GM18517 (cell line): ENCODE data around the gene PARM1.

Experiments used
- ATAC-seq: cut with Tn5 transposase; IDR thresholded peaks from one replicate; pipeline ENCODE4 v1.9.1; 2021; ENCODE audit warnings: mild to moderate bottlenecking, moderate library complexity; ENCODE audit not compliant: unreplicated experiment

The PARM1 gene

GRCh38 chr4:74942251-74942917 lies 9.5 kb downstream of the PARM1 start:
- ATAC-seq = no peak

- no peak for ATAC-seq
Measured at GRCh38 chr4:74942918-74943253, 10.0 kb downstream of the PARM1 start.

GRCh38 chr4:74944354-74944793 lies 11.5 kb downstream of the PARM1 start:
- no peak for ATAC-seq

GRCh38 chr4:74946196-74946595 lies 13.3 kb downstream of the PARM1 start:
- no peak for ATAC-seq

- ATAC-seq = no peak
Measured at GRCh38 chr4:74947798-74948197, 14.9 kb downstream of the PARM1 start.

- no peak for ATAC-seq
Measured at GRCh38 chr4:74948236-74948635, 15.3 kb downstream of the PARM1 start.

- no peak for ATAC-seq
Measured at GRCh38 chr4:74950200-74950599, 17.3 kb downstream of the PARM1 start.

GRCh38 chr4:74950882-74951281 lies 18.0 kb downstream of the PARM1 start:
- no peak for ATAC-seq

- ATAC-seq = no peak
Measured at GRCh38 chr4:74953647-74954046, 20.7 kb downstream of the PARM1 start.

- no peak for ATAC-seq
Measured at GRCh38 chr4:74958881-74959280, 26.0 kb downstream of the PARM1 start.

GRCh38 chr4:74961230-74961629 lies 28.3 kb downstream of the PARM1 start:
- no peak for ATAC-seq

- ATAC-seq = no peak
Measured at GRCh38 chr4:74962584-74962983, 29.7 kb downstream of the PARM1 start.

- no peak for ATAC-seq
Measured at GRCh38 chr4:74964311-74964710, 31.4 kb downstream of the PARM1 start.

GRCh38 chr4:74967324-74967723 lies 34.4 kb downstream of the PARM1 start:
- ATAC-seq = no peak

- no peak for ATAC-seq
Measured at GRCh38 chr4:74968456-74969164, 35.7 kb downstream of the PARM1 start.

GRCh38 chr4:74969507-74970474 lies 36.9 kb downstream of the PARM1 start:
- no peak for ATAC-seq

- no peak for ATAC-seq
Measured at GRCh38 chr4:74970577-74970976, 37.7 kb downstream of the PARM1 start.

- no peak for ATAC-seq
Measured at GRCh38 chr4:74971862-74972261, 38.9 kb downstream of the PARM1 start.

GRCh38 chr4:74975082-74975481 lies 42.2 kb downstream of the PARM1 start:
- no peak for ATAC-seq

GRCh38 chr4:74975848-74976824 lies 43.2 kb downstream of the PARM1 start:
- no peak for ATAC-seq
